HG03196 (cell line): ENCODE measurements around the gene DNAJC1.
"Not testable (repeated sequence)": the region's sequence is repeated elsewhere in the genome, so short reads cannot be mapped to it uniquely, and the experiment has no call there.

Source experiments
- ATAC-seq: cut with Tn5 transposase; IDR thresholded peaks from one replicate; pipeline ENCODE4 v1.9.1; 2021; ENCODE audit not compliant: unreplicated experiment

DNAJC1 gene

GRCh38 chr10:21912625-21913024, 90.9 kb downstream of the DNAJC1 start:
- no peak for ATAC-seq

DNA sequence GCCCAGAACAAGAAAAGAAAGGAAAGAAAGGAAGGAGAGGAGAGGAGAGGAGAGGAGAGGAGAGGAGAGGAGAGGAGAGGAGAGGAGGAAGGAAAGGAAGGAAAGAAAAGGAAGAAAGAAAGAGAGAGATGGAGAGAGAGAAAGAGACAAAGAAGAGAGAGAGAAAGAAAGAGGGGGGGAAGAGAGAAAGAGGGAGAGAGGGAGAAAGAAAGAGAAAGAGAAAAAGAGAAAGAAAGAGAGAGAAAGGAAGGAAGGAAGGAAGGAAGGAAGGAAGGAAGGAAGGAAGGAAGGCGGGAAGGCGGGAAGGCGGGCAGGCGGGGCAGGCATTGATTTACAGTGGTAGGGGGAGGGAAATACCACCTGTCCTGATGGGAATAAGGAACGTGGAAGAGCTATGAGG, 92.7 kb downstream of the DNAJC1 start:
- ATAC-seq, result no peak

- ATAC-seq, result no peak
Observed at GRCh38 chr10:21907436-21907835, 96.1 kb downstream of the DNAJC1 start.

DNA sequence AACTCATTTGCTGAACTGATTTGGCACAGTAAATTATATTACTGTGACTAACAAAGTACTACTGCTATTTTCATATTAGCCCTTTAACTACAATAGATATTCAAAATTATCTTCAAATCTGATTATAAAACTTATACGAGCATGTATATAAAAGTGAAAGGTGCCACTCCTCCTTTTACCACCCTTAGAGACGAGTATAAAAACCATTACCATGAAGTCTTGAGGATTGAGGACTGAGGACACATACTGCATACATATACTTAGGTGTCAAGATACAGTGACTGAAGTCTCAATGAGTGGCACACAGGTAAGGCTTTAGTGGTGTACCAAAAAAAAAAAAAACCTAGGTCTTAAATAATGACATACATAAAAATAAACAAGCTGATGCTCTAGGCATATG, 98.6 kb downstream of the DNAJC1 start:
- no peak for ATAC-seq

- ATAC-seq, result no peak
Observed at GRCh38 chr10:21899736-21900135, 103.8 kb downstream of the DNAJC1 start.

- ATAC-seq, result no peak
Observed at GRCh38 chr10:21895932-21896331, 107.6 kb downstream of the DNAJC1 start.

GRCh38 chr10:21894648-21895342, 108.7 kb downstream of the DNAJC1 start:
- no peak for ATAC-seq

GRCh38 chr10:21891439-21891838, 112.1 kb downstream of the DNAJC1 start:
- no peak for ATAC-seq

DNA sequence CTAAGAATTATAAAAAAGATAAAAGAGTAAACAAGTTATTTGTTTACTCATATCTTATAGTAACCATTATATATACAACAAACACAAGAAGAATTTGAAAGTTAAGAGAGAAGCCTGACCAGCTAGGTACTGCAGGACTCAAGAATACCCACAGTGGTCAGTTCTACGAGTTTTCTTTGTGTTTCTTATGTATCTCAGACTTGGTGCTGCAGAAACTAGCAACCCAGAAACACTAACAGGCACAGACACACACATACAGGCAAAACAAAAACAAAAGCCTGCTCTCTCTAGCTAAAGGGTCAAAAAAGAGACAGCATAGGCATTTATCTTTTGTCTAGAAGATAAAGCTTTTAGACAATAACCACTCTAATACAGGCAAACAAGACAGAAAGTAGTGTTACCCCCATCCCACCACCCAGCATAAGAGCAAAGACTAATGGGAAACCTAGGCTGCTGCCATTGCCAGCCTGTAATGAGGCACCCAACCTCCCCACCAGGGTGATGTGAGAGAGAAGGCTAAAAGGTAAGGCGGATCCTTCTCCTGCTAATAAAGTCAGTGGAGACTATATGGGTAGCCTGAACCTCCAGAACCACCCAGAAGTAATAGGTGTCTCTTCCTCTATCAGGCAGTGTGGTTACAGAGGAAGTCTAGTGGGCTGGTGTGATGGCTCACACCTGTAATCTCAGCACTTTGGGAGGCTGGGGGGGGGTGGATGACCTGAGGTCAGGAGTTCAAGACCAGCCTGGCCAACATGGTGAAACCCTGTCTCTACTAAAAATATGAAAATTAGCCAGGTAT, 113.9 kb downstream of the DNAJC1 start:
- no peak for ATAC-seq

DNA sequence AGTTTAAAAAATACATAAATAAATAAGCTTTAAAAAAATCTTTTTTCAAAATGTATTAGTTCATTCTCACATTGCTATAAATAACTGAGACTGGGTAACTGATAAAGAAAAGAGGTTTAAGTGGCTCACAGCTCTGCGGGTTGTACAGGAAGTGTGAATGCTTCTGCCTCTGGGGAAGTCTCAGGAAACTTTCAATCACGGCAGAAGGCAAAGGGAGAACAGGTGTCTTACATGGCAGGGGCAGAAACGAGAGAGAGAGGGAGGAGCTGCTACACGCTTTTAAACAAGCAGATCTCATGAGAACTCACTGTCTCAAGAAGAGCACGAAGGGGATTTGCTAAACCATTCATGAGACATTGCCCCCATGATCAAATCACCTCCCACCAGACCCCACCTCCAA, 114.6 kb downstream of the DNAJC1 start:
- peak; percentile 97 for ATAC-seq

DNA sequence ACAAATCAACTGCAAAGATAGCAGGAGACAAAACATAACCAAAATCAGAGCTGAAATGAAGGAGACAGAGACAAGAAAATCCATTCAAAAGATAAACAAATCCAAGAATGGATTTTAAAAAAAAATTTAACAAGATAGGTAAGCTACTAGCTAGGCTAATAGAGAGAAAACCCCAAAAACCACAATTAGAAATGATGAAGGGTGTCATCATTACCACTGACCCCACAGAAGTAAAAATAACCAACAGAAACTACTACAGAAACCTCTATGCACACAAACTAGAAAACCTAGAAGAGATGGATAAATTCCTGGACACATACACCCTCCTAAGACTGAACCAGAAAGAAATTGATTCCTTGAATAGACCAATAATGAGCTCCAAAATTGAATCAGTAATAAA, 117.6 kb downstream of the DNAJC1 start:
- ATAC-seq, result no peak

GRCh38 chr10:21873198-21873597, 130.3 kb downstream of the DNAJC1 start:
- no peak for ATAC-seq

DNA sequence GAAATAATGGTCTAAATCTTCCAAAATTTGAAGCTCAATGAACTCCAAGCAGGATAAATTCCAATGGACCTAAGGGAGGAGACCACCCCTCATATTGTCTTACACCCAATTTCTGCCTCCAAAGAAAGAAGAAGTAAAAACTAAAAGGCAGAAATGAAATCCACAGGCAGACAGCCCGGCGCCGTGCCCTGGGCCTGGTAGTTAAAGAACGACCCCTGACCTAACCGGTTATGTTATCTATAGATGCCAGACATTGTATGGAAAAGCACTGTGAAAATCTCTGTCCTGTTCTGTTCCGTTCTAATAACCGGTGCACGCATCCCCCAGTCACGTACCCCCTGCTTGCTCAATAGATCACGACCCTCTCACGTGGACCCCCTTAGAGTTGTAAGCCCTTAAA, 130.8 kb downstream of the DNAJC1 start:
- ATAC-seq, result not testable (repeated sequence)

- ATAC-seq, result no peak
Observed at GRCh38 chr10:21870849-21871248, 132.7 kb downstream of the DNAJC1 start.

DNA sequence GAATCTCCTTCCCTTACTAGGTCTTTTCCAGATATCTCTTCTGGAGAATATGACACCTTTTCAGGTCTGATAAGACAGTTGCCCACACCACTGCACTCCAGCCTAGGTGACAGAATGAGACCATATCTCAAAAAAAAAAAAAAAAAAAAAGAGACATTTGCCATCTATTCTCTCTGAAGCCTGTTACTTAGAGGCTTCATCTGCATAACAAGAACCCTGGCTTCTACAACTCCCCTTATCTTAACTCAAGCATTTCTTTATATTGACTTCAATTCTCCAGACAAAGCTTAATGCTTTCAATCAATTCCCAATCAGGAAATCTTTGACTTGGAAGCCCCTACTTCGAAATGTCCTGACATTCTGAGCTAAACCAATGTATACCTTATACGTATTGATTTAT, 134.4 kb downstream of the DNAJC1 start:
- ATAC-seq, result not testable (repeated sequence)

DNA sequence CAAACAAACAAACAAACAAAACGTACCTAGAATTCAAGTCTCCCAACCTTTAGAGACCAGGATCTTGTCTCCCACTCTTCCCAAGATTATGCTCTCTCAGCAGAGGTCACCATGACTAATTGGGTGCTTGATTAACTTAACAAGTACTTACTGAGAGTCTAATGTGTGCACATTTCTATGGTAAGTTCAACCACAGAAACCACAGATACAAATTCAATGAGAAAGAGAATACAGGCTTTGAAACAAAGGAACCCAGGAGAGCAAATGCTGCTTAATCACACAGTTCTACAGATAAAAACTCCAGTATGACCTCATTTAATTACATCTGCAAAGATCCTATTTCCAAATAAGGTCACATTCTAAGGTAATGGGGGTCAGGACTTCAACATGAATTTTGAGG, 142.8 kb downstream of the DNAJC1 start:
- no peak for ATAC-seq

DNA sequence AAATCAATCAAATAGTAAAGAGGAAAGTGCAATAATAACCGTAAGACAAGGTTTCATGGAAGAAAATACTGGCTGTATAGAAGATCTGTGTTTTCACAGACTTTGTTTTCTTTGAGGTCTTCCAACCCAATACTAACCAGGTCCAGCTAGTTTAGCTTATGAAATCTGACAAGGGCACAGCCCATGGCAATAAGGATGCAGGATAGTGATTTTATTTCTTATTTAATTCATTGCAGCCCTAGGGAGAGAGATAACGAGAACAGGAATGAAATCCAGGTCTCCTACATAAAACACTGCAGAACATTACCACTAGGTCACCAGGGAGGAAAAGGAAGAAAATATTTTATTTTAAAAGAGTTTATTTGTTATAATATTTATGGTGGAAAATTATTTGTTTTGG, 145.1 kb downstream of the DNAJC1 start:
- no peak for ATAC-seq

- no peak for ATAC-seq
Observed at GRCh38 chr10:21849607-21850006, 153.9 kb downstream of the DNAJC1 start.

GRCh38 chr10:21843645-21844044, 159.9 kb downstream of the DNAJC1 start:
- no peak for ATAC-seq

DNA sequence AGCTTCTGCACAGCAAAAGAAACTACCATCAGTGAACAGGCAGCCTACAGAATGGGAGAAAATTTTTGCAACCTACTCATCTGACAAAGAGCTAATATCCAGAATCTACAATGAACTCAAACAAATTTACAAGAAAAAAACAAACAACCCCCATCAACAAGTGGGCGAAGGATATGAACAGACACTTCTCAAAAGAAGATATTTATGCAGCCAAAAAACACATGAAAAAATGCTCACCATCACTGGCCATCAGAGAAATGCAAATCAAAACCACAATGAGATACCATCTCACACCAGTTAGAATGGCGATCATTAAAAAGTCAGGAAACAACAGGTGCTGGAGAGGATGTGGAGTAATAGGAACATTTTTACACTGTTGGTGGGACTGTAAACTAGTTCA, 162.3 kb downstream of the DNAJC1 start:
- not testable (repeated sequence) for ATAC-seq

DNA sequence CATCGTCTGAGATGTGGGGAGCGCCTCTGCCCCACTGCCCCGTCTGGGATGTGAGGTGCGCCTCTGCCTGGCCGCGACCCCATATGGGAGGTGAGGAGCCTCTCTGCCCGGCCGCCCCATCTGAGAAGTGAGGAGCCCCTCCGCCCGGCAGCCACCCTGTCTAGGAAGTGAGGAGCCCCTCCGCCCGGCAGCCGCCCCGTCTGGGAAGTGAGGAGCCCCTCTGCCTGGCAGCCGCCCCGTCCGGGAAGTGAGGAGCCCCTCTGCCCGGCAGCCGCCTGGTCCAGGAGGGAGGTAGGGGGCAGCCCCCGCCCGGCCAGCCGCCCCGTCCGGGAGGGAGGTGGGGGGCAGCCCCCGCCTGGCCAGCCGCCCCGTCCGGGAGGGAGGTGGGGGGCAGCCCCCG, 166.0 kb downstream of the DNAJC1 start:
- ATAC-seq, result not testable (repeated sequence)

- ATAC-seq, result not testable (repeated sequence)
Observed at GRCh38 chr10:21834574-21834973, 169.0 kb downstream of the DNAJC1 start.

- ATAC-seq, result no peak
Observed at GRCh38 chr10:21832821-21833130, 170.8 kb downstream of the DNAJC1 start.
